ENCODE measurements around the gene ODAM. TPM values are rescaled to one million over a fixed set of nuclear protein-coding genes. Genes with fewer than 3 reads are reported as not detected.
"Not testable (repeated sequence)": the region's sequence is repeated elsewhere in the genome, so short reads cannot be mapped to it uniquely, and the experiment has no call there.

The ODAM gene
- total and polyA plus RNA-seq, 5 donors: not detected

DNA sequence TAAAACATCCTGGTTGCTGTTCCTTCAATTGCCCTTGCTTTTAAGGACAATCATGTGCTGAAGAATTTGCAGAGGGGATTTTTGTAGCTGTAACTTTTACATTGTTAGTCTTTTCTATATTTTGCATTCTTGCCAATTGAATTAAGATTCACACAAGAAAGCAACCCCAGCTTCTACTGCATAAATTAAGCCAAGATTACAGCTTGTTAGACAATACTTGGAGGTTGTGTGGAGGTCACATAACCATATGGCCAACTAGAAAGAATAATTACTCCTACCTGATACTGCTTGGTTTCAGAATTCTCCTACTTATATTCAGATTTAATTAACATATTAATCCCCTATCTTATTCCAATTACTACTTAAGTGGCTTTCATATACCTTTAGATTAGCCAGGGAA lies 26.3 kb downstream of the ODAM start:
- DNase-seq; H3K4me1 ChIP-seq (ENCODE audit: control insufficient read depth, insufficient read depth, low read length); H3K4me3 ChIP-seq (ENCODE audit: low read length); H3K27ac ChIP-seq (ENCODE audit: low read length); H3K9me3 ChIP-seq (ENCODE audit: control insufficient read depth, low read length); H3K27me3 ChIP-seq (ENCODE audit: control insufficient read depth, insufficient read depth); ATAC-seq; intact Hi-C loops (cut with DNase I): not testable (repeated sequence)

- WGBS: 69% methylated on average over 2 of the region's 2 CpGs
- intact Hi-C loops (cut with DNase I): no loop called here
- H3K27me3 ChIP-seq (ENCODE audit: control insufficient read depth, insufficient read depth): no peaks in the 10 kb centered on the region
- no peak within 1 kb of the TSS for H3K27ac ChIP-seq (ENCODE audit: low read length)
- H3K4me3 ChIP-seq (ENCODE audit: low read length): no peak within 1 kb of the TSS
- no peak for ATAC-seq
- no peaks in the 10 kb centered on the region for H3K9me3 ChIP-seq (ENCODE audit: control insufficient read depth, low read length)
- no peaks in the 10 kb centered on the region for H3K4me1 ChIP-seq (ENCODE audit: control insufficient read depth, insufficient read depth, low read length)
- no peak for DNase-seq
Measured at GRCh38 chr4:70225824-70226223, 30.3 kb downstream of the ODAM start, which contains the start of gene FDCSP. FDCSP (plus strand) TSS chr4:70226124; CDS start chr4:70231195, 5,071 bp downstream.

DNA sequence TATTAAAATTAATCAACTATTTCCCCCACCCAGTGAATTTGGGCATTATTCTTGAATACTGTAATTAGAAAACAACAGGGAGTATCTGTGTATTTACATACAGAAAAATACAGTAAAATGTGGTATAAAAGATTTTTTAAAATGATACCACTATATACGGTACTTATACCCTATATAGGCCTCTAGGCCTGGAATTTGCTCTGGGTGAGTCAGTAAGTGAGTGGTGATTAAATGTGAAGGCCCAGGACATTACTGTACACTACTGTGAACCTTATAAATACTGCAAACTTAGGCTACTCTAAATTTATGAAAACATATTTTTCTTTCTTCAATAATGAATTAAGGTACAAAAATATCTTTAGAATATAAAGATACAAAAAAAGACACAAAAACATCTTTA lies 40.6 kb downstream of the ODAM start:
- no peak overlapping the region for H3K27ac ChIP-seq (ENCODE audit: low read length)
- no peaks in the 10 kb centered on the region for H3K4me1 ChIP-seq (ENCODE audit: control insufficient read depth, insufficient read depth, low read length)
- no peak for ATAC-seq
- no peak for DNase-seq
- H3K27me3 ChIP-seq (ENCODE audit: control insufficient read depth, insufficient read depth): no peaks in the 10 kb centered on the region
- H3K9me3 ChIP-seq (ENCODE audit: control insufficient read depth, low read length): no peaks in the 10 kb centered on the region
- intact Hi-C loops (cut with DNase I): no loop called here
- 75% methylated on average over 1 of the region's 1 CpG for WGBS
- H3K4me3 ChIP-seq (ENCODE audit: low read length): no peak overlapping the region

GRCh38 chr4:70239131-70239883 lies 43.8 kb downstream of the ODAM start:
- Histone ChIP-seq H3K4me1 (ENCODE audit: control insufficient read depth, insufficient read depth, low read length) (no peaks in the 10 kb centered on the region), H3K4me3 (ENCODE audit: low read length) (no peak overlapping the region), H3K27ac (ENCODE audit: low read length) (no peak overlapping the region), H3K9me3 (ENCODE audit: control insufficient read depth, low read length) (no peaks in the 10 kb centered on the region), H3K27me3 (ENCODE audit: control insufficient read depth, insufficient read depth) (no peaks in the 10 kb centered on the region)
- no peak for DNase-seq
- intact Hi-C loops (cut with DNase I): no loop called here
- no peak for ATAC-seq
- WGBS: 22% methylated on average over 3 of the region's 3 CpGs

GRCh38 chr4:70239884-70240591 lies 44.5 kb downstream of the ODAM start:
- no peak for DNase-seq
- Histone ChIP-seq H3K4me3 (ENCODE audit: low read length) (no peak overlapping the region), H3K27me3 (ENCODE audit: control insufficient read depth, insufficient read depth) (no peaks in the 10 kb centered on the region)

GRCh38 chr4:70242297-70242696 lies 46.8 kb downstream of the ODAM start, which contains the start of gene CSN3:
CSN3 (plus strand) TSS chr4:70242597; CDS start chr4:70244820, 2,223 bp downstream.
- intact Hi-C loops (cut with DNase I); H3K27me3 ChIP-seq (ENCODE audit: control insufficient read depth, insufficient read depth); DNase-seq; H3K4me3 ChIP-seq (ENCODE audit: low read length); H3K27ac ChIP-seq (ENCODE audit: low read length); ATAC-seq; H3K9me3 ChIP-seq (ENCODE audit: control insufficient read depth, low read length); H3K4me1 ChIP-seq (ENCODE audit: control insufficient read depth, insufficient read depth, low read length): not testable (repeated sequence)
- 80% methylated on average over 3 of the region's 3 CpGs for WGBS

More at GRCh38 chr4:70239884-70240591, 44.5 kb downstream of the ODAM start:
- 56% methylated on average over 5 of the region's 5 CpGs for WGBS
- no peaks in the 10 kb centered on the region for H3K4me1 ChIP-seq (ENCODE audit: control insufficient read depth, insufficient read depth, low read length)
- no peak overlapping the region for H3K27ac ChIP-seq (ENCODE audit: low read length)
- ATAC-seq: no peak
- intact Hi-C loops (cut with DNase I): no loop called here
- H3K9me3 ChIP-seq (ENCODE audit: control insufficient read depth, low read length): no peaks in the 10 kb centered on the region

GRCh38 chr4:70243091-70243490 lies 47.6 kb downstream of the ODAM start:
- no peak for DNase-seq
- intact Hi-C loops (cut with DNase I): no loop called here
- Histone ChIP-seq H3K27me3 (ENCODE audit: control insufficient read depth, insufficient read depth) (no peaks in the 10 kb centered on the region), H3K9me3 (ENCODE audit: control insufficient read depth, low read length) (no peaks in the 10 kb centered on the region), H3K4me3 (ENCODE audit: low read length) (no peak overlapping the region), H3K4me1 (ENCODE audit: control insufficient read depth, insufficient read depth, low read length) (no peaks in the 10 kb centered on the region), H3K27ac (ENCODE audit: low read length) (no peak overlapping the region)
- WGBS: 75% methylated on average over 4 of the region's 4 CpGs
- no peak for ATAC-seq

GRCh38 chr4:70251250-70251944 lies 55.9 kb downstream of the ODAM start:
- H3K27me3 ChIP-seq (ENCODE audit: control insufficient read depth, insufficient read depth): no peaks in the 10 kb centered on the region
- H3K4me1 ChIP-seq (ENCODE audit: control insufficient read depth, insufficient read depth, low read length): no peaks in the 10 kb centered on the region
- no peak overlapping the region for H3K27ac ChIP-seq (ENCODE audit: low read length)
- ATAC-seq (no peak), DNase-seq (no peak)
- WGBS: 43% methylated on average over 3 of the region's 3 CpGs
- intact Hi-C loops (cut with DNase I): no loop called here
- no peak overlapping the region for H3K4me3 ChIP-seq (ENCODE audit: low read length)
- no peaks in the 10 kb centered on the region for H3K9me3 ChIP-seq (ENCODE audit: control insufficient read depth, low read length)

DNA sequence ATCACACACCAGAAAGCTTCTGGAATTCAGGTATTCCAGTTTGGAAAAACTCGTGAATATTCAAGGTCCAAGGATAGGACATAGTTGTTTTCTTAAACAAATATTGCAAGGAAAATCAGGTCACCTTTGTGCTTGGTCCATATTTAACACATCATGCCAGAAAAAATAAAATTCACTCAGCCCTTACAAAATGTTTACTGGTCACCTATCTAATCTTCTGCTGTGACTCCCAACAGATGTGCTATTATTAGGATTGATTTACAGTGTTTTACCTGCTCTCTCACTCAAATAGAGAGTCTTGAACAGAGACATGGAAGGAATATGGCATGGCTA lies 56.4 kb downstream of the ODAM start:
- intact Hi-C loops (cut with DNase I): no loop called here
- 76% methylated on average over 1 of the region's 1 CpG for WGBS
- H3K4me3 ChIP-seq (ENCODE audit: low read length): no peak overlapping the region
- no peaks in the 10 kb centered on the region for H3K9me3 ChIP-seq (ENCODE audit: control insufficient read depth, low read length)
- no peaks in the 10 kb centered on the region for H3K27me3 ChIP-seq (ENCODE audit: control insufficient read depth, insufficient read depth)
- ATAC-seq (no peak), DNase-seq (no peak)
- H3K4me1 ChIP-seq (ENCODE audit: control insufficient read depth, insufficient read depth, low read length): no peaks in the 10 kb centered on the region
- H3K27ac ChIP-seq (ENCODE audit: low read length): no peak overlapping the region

All from right cardiac atrium (tissue), 5 donors.